Prostate gland (tissue), 2 donors: ENCODE data around the gene SFI1. TPM values are rescaled to one million over a fixed set of nuclear protein-coding genes. Genes with fewer than 3 reads are reported as not detected.

ENCODE experiments used
- DNase-seq: peaks from one replicate; pipeline ENCODE4 v3.0.0-alpha.2; 2019; ENCODE audit warnings: low spot score
- H3K27ac ChIP-seq, 2 donors: fragments of 200-600 bp; sonication (generic); 2 replicates each; pipeline ENCODE4 v1.5.1; 2017 to 2019
- H3K27me3 ChIP-seq: fragments of 200-600 bp; sonication (generic); replicated peaks from 2 replicates; pipeline ENCODE4 v1.5.1; 2019; ENCODE audit not compliant: insufficient read depth
- H3K36me3 ChIP-seq, 2 donors: fragments of 200-600 bp; sonication (generic); 1 replicate in 1 of 2; 2 replicates in 1 of 2; pipeline versions ENCODE4 v1.5.1 to v1.8.1; 2017 to 2019
- H3K4me1 ChIP-seq: fragments of 200-600 bp; sonication (generic); replicated peaks from 2 replicates; pipeline ENCODE4 v1.5.1; 2019
- H3K4me3 ChIP-seq, 2 donors: fragments of 200-600 bp; sonication (generic); 2 replicates each; pipeline ENCODE4 v1.5.1; 2017 to 2019
- H3K9me3 ChIP-seq: fragments of 200-600 bp; sonication (generic); 2 replicates; pipeline ENCODE4 v1.5.1; 2017
- CTCF ChIP-seq, 4 experiments: fragments of 200-600 bp in 2 of 4; fragments of 450-650 bp in 2 of 4; sonication (generic) in 2 of 4; IDR thresholded peaks; 1 replicate in 3 of 4; 2 replicates in 1 of 4; pipeline ENCODE4 v1.5.1; 2016 to 2019; ENCODE audit warnings: antibody characterized with exemption in 4 of 4, mild to moderate bottlenecking in 2 of 4, moderate library complexity in 2 of 4
- POLR2A ChIP-seq: fragments of 450-650 bp; IDR thresholded peaks from one replicate; pipeline ENCODE4 v1.6.1; 2016; ENCODE audit warnings: antibody characterized with exemption, mild to moderate bottlenecking
- POLR2AphosphoS5 ChIP-seq: sonication (generic); formaldehyde crosslinking; IDR thresholded peaks from one replicate; pipeline ENCODE4 v1.6.1; 2017; ENCODE audit warnings: antibody characterized with exemption
- WGBS: methylation state at CpG from one replicate; pipeline ENCODE4 v1.1.5; 2018; 5-methylcytosine and 5-hydroxymethylcytosine counted together
- intact Hi-C: fragments of 100-400 bp; cut with DNase I; formaldehyde crosslinking; loops from one replicate; pipeline ENCODE4 v1.14.2; 2022
- total RNA-seq, 2 donors: library from RNA; depleted of rRNA; stranded (reverse); fragments of >200 nt; gene quantifications; one replicate each; pipeline ENCODE4 v1.1.0, GENCODE V29; 2016

The SFI1 gene
- total RNA-seq, 2 donors from 2014 or later = 21.5 to 68.8 TPM

- DNase-seq = no peak
- intact Hi-C loops = no loop called here
- no peaks in the 10 kb centered on the region for H3K36me3 ChIP-seq
- H3K4me3 ChIP-seq = no peak overlapping the region
- no peaks in the 10 kb centered on the region for H3K4me1 ChIP-seq
- TF ChIP-seq POLR2A (no peak), POLR2AphosphoS5 (no peak), CTCF (IDR thresholded peaks at IDR 0.05) (no peak)
- no peaks in the 10 kb centered on the region for H3K27me3 ChIP-seq
- H3K9me3 ChIP-seq = no peaks in the 10 kb centered on the region
- no peak overlapping the region for H3K27ac ChIP-seq
- WGBS = 87% methylated on average over 9 of the region's 9 CpGs
These were observed 120.1 kb downstream of the SFI1 start for GRCh38 chr22:31616315-31616980.

GRCh38 chr22:31618057-31618456 is 121.7 kb downstream of the SFI1 start:
- Histone ChIP-seq H3K4me3 (no peak overlapping the region), H3K36me3 (no peaks in the 10 kb centered on the region), H3K9me3 (no peaks in the 10 kb centered on the region), H3K4me1 (no peaks in the 10 kb centered on the region), H3K27ac (no peak overlapping the region), H3K27me3 (no peaks in the 10 kb centered on the region)
- WGBS = 55% methylated on average over 17 of the region's 17 CpGs
- TF ChIP-seq CTCF (IDR thresholded peaks at IDR 0.05) (no peak), POLR2AphosphoS5 (no peak), POLR2A (no peak)
- no peak for DNase-seq
- intact Hi-C loops = no loop called here

- Histone ChIP-seq H3K4me3 (no peak overlapping the region), H3K36me3 (no peaks in the 10 kb centered on the region), H3K27ac (no peak overlapping the region), H3K9me3 (no peaks in the 10 kb centered on the region), H3K4me1 (no peaks in the 10 kb centered on the region), H3K27me3 (no peaks in the 10 kb centered on the region)
- no peak for DNase-seq
- intact Hi-C loops = no loop called here
- no peak for TF ChIP-seq POLR2AphosphoS5
- TF ChIP-seq POLR2A = no peak
- no peak for TF ChIP-seq CTCF (IDR thresholded peaks at IDR 0.05)
- 62% methylated on average over 5 of the region's 5 CpGs for WGBS
These were observed 122.3 kb downstream of the SFI1 start for GRCh38 chr22:31618471-31619176.

- DNase-seq = no peak
- 90% methylated on average over 14 of the region's 14 CpGs for WGBS
- intact Hi-C loops = no loop called here
- Histone ChIP-seq H3K27me3 (no peaks in the 10 kb centered on the region), H3K36me3 (no peaks in the 10 kb centered on the region), H3K27ac (no peak overlapping the region), H3K4me1 (no peaks in the 10 kb centered on the region), H3K9me3 (no peaks in the 10 kb centered on the region), H3K4me3 (no peak overlapping the region)
- no peak for TF ChIP-seq POLR2AphosphoS5
- TF ChIP-seq POLR2A = no peak
- TF ChIP-seq CTCF (IDR thresholded peaks at IDR 0.05) = no peak
These were observed 123.4 kb downstream of the SFI1 start for GRCh38 chr22:31619611-31620300.
